ENCODE results near the gene DHX34.

Gene DHX34

DNA sequence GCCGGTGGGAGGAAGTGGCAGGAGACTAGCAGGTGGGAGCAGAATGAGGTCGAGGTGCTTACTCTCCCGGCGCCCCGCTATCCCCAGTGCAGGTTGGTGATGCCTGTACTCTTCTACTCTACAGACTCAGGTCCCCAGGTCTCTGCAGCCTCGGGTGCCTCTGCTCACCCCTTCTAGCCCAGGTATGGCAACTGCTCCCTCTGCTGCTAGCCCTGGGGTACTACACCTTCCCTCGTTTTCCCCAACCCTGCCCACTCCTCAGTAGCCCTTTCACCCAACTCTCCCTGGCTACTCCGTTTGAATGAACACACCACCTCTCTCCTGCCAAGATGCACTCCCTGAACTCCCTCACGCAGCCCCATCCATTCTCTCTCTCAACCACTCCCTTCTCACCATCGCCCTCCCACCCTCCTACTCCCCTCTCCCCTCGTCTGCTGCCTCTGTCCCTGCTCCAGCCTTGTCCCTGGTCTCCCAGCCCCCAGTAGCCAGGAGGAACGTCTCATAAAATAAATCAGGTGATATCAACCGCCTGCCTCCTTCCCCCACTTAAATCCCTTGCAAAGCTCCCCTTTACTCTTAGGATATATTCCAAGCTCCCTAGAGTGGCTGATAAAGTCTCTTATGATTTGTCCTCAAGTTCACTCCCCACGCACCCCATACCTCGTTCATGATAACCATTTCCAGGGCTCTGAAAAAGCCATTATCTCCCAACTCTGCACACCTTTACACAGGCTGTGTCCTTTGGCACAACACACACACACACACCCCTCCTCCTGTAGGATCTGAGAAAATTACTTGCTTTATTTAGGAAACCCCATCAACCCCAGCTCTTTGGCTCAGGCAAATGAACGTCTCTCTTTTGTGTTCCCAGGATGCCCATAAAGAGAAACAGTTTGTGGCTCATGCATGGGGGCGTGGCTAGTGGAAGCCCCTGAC, 78.4 kb downstream of the DHX34 start (continued):
- TF ChIP-seq, protein P1, sequence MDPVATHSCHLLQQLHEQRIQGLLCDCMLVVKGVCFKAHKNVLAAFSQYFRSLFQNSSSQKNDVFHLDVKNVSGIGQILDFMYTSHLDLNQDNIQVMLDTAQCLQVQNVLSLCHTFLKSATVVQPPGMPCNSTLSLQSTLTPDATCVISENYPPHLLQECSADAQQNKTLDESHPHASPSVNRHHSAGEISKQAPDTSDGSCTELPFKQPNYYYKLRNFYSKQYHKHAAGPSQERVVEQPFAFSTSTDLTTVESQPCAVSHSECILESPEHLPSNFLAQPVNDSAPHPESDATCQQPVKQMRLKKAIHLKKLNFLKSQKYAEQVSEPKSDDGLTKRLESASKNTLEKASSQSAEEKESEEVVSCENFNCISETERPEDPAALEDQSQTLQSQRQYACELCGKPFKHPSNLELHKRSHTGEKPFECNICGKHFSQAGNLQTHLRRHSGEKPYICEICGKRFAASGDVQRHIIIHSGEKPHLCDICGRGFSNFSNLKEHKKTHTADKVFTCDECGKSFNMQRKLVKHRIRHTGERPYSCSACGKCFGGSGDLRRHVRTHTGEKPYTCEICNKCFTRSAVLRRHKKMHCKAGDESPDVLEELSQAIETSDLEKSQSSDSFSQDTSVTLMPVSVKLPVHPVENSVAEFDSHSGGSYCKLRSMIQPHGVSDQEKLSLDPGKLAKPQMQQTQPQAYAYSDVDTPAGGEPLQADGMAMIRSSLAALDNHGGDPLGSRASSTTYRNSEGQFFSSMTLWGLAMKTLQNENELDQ (tag by site-specific recombination; IDR thresholded peaks at IDR 0.05; ENCODE audit: low read depth): no peak
- TF ChIP-seq ZBTB44 (tag by site-specific recombination; IDR thresholded peaks at IDR 0.05): no peak
- TF ChIP-seq ZSCAN16 (tag by site-specific recombination; IDR thresholded peaks at IDR 0.05): no peak
- TF ChIP-seq, protein P2, sequence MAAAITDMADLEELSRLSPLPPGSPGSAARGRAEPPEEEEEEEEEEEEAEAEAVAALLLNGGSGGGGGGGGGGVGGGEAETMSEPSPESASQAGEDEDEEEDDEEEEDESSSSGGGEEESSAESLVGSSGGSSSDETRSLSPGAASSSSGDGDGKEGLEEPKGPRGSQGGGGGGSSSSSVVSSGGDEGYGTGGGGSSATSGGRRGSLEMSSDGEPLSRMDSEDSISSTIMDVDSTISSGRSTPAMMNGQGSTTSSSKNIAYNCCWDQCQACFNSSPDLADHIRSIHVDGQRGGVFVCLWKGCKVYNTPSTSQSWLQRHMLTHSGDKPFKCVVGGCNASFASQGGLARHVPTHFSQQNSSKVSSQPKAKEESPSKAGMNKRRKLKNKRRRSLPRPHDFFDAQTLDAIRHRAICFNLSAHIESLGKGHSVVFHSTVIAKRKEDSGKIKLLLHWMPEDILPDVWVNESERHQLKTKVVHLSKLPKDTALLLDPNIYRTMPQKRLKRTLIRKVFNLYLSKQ (tag by site-specific recombination; IDR thresholded peaks at IDR 0.05; ENCODE audit: borderline replicate concordance): no peak
- peak; percentile 68; the same call in 1 of the 2 replicates for TF ChIP-seq ZEB2 (tag by site-specific recombination; IDR thresholded peaks at IDR 0.05)
- no peak for TF ChIP-seq ZNF26 (tag by site-specific recombination; IDR thresholded peaks at IDR 0.05)
- TF ChIP-seq ZNF19 (tag by site-specific recombination; IDR thresholded peaks at IDR 0.05; ENCODE audit: low read depth): no peak
- TF ChIP-seq FEZF1 (tag by site-specific recombination; IDR thresholded peaks at IDR 0.05): peak; percentile 13; the same call in 1 of the 2 replicates
- peak; percentile 25 for TF ChIP-seq SP3 (tag by site-specific recombination; IDR thresholded peaks at IDR 0.05)
- no peak for TF ChIP-seq ZNF548 (tag by site-specific recombination; IDR thresholded peaks at IDR 0.05)
- TF ChIP-seq RBAK (tag by site-specific recombination; IDR thresholded peaks at IDR 0.05): no peak
- no peak for TF ChIP-seq TCF7L2 (IDR thresholded peaks at IDR 0.05; ENCODE audit: borderline replicate concordance, low read depth, low read length)
- TF ChIP-seq SCRT2 (tag by site-specific recombination; IDR thresholded peaks at IDR 0.05): no peak
- 0 out of 2 replicates have a peak, but pooled peaks have one; percentile 2 for TF ChIP-seq ZNF623 (tag by site-specific recombination; IDR thresholded peaks at IDR 0.05)
- TF ChIP-seq ZIC2 (tag by site-specific recombination; IDR thresholded peaks at IDR 0.05): no peak
- TF ChIP-seq, protein P3, sequence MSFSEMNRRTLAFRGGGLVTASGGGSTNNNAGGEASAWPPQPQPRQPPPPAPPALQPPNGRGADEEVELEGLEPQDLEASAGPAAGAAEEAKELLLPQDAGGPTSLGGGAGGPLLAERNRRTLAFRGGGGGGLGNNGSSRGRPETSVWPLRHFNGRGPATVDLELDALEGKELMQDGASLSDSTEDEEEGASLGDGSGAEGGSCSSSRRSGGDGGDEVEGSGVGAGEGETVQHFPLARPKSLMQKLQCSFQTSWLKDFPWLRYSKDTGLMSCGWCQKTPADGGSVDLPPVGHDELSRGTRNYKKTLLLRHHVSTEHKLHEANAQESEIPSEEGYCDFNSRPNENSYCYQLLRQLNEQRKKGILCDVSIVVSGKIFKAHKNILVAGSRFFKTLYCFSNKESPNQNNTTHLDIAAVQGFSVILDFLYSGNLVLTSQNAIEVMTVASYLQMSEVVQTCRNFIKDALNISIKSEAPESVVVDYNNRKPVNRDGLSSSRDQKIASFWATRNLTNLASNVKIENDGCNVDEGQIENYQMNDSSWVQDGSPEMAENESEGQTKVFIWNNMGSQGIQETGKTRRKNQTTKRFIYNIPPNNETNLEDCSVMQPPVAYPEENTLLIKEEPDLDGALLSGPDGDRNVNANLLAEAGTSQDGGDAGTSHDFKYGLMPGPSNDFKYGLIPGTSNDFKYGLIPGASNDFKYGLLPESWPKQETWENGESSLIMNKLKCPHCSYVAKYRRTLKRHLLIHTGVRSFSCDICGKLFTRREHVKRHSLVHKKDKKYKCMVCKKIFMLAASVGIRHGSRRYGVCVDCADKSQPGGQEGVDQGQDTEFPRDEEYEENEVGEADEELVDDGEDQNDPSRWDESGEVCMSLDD (tag by site-specific recombination; IDR thresholded peaks at IDR 0.05): peak; percentile 53; the same call in 1 of the 2 replicates
- no peak for TF ChIP-seq ZNF37A (tag by site-specific recombination; IDR thresholded peaks at IDR 0.05)
- TF ChIP-seq HOXA7 (CRISPR knock-in tag; IDR thresholded peaks at IDR 0.05; ENCODE audit: borderline replicate concordance): no peak
- TF ChIP-seq ZNF350 (tag by site-specific recombination; IDR thresholded peaks at IDR 0.05): no peak
- no peak for TF ChIP-seq SETDB1 (IDR thresholded peaks at IDR 0.05; ENCODE audit: insufficient read length, low read length)
- TF ChIP-seq CTCF (tag by site-specific recombination; IDR thresholded peaks at IDR 0.05): peak; percentile 97
- TF ChIP-seq, protein P4, sequence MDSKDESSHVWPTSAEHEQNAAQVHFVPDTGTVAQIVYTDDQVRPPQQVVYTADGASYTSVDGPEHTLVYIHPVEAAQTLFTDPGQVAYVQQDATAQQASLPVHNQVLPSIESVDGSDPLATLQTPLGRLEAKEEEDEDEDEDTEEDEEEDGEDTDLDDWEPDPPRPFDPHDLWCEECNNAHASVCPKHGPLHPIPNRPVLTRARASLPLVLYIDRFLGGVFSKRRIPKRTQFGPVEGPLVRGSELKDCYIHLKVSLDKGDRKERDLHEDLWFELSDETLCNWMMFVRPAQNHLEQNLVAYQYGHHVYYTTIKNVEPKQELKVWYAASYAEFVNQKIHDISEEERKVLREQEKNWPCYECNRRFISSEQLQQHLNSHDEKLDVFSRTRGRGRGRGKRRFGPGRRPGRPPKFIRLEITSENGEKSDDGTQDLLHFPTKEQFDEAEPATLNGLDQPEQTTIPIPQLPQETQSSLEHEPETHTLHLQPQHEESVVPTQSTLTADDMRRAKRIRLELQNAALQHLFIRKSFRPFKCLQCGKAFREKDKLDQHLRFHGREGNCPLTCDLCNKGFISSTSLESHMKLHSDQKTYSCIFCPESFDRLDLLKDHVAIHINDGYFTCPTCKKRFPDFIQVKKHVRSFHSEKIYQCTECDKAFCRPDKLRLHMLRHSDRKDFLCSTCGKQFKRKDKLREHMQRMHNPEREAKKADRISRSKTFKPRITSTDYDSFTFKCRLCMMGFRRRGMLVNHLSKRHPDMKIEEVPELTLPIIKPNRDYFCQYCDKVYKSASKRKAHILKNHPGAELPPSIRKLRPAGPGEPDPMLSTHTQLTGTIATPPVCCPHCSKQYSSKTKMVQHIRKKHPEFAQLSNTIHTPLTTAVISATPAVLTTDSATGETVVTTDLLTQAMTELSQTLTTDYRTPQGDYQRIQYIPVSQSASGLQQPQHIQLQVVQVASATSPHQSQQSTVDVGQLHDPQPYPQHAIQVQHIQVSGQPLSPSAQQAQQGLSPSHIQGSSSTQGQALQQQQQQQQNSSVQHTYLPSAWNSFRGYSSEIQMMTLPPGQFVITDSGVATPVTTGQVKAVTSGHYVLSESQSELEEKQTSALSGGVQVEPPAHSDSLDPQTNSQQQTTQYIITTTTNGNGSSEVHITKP (tag by site-specific recombination; IDR thresholded peaks at IDR 0.05): peak; percentile 26; the same call in 1 of the 2 replicates
- TF ChIP-seq ZNF785 (tag by site-specific recombination; IDR thresholded peaks at IDR 0.05): no peak
